Caco-2 (cell line): ENCODE data around the gene WFIKKN1. TPM values are rescaled to one million over a fixed set of nuclear protein-coding genes. Genes with fewer than 3 reads are reported as not detected.
A peak's percentile ranks its signal among the peaks of the same experiment; 100 is the strongest.

ENCODE experiments used
- BruUV-seq: library from RNA; stranded (reverse); fragments of 400-500 nt; replicated peaks from 2 replicates; lab custom pipeline; 2021; lab: Mats Ljungman, UMichigan
- CTCF ChIA-PET: fragments of 300-600 bp; sonication (Branson Sonifier 250); formaldehyde crosslinking; loops from one replicate; lab custom pipeline; 2022; ENCODE audit warnings: antibody characterized with exemption; lab: Charles Lee
- POLR2A ChIA-PET: fragments of 300-600 bp; sonication (Branson Sonifier 250); formaldehyde crosslinking; loops from one replicate; lab custom pipeline; 2022; ENCODE audit warnings: antibody characterized with exemption; lab: Charles Lee
- DNase-seq, 2 experiments: peaks; one replicate each; pipeline versions ENCODE4 v3.0.0 to v3.0.0-alpha.2; 2020 to 2022
- H3K27me3 ChIP-seq: replicated peaks from 2 replicates; pipeline ENCODE4 v1.6.0; 2011; ENCODE audit warnings: low read length; ENCODE audit not compliant: control insufficient read depth, insufficient read depth
- H3K36me3 ChIP-seq: 2 replicates; pipeline ENCODE4 v1.5.1; 2011; ENCODE audit warnings: low read length; ENCODE audit not compliant: control insufficient read depth, insufficient read depth
- H3K4me1 ChIP-seq: fragments of 250-450 bp; sonication (Bioruptor Pico); 2 replicates; pipeline ENCODE4 v1.5.1; 2020; ENCODE audit warnings: mild to moderate bottlenecking
- H3K4me3 ChIP-seq: 2 replicates; pipeline ENCODE4 v1.5.1; 2011; ENCODE audit warnings: low read depth, mild to moderate bottlenecking, control low read depth, low read length
- H3K9me3 ChIP-seq: fragments of 250-450 bp; sonication (Bioruptor Pico); 2 replicates; pipeline ENCODE4 v1.5.1; 2020; ENCODE audit warnings: mild to moderate bottlenecking, moderate library complexity
- H3K27ac Mint-ChIP-seq: one replicate; pipeline ENCODE4 v1.8.0; 2022; ENCODE audit warnings: mixed read lengths; ENCODE audit not compliant: unreplicated experiment
- H3K27me3 Mint-ChIP-seq: one replicate; pipeline ENCODE4 v1.8.0; 2022; ENCODE audit warnings: mixed read lengths; ENCODE audit not compliant: insufficient read depth, unreplicated experiment
- H3K36me3 Mint-ChIP-seq: one replicate; pipeline ENCODE4 v1.8.0; 2022; ENCODE audit warnings: mild to moderate bottlenecking, mixed read lengths; ENCODE audit not compliant: insufficient read depth, unreplicated experiment
- H3K4me1 Mint-ChIP-seq: one replicate; pipeline ENCODE4 v1.8.0; 2022; ENCODE audit warnings: low read depth, mixed read lengths; ENCODE audit not compliant: unreplicated experiment
- H3K4me3 Mint-ChIP-seq: one replicate; pipeline ENCODE4 v1.8.0; 2022; ENCODE audit warnings: mild to moderate bottlenecking, moderate library complexity, mixed read lengths; ENCODE audit not compliant: unreplicated experiment
- H3K9me3 Mint-ChIP-seq: one replicate; pipeline ENCODE4 v1.8.0; 2022; ENCODE audit warnings: mixed read lengths; ENCODE audit not compliant: unreplicated experiment
- CTCF ChIP-seq, 2 experiments: fragments of 200-600 bp in 1 of 2; IDR thresholded peaks; 1 replicate in 1 of 2; 2 replicates in 1 of 2; pipeline versions ENCODE4 v1.5.1 to v1.8.0; 2011 to 2022; ENCODE audit warnings: antibody characterized with exemption in 1 of 2, control low read depth in 1 of 2, inconsistent platforms in 1 of 2, low read depth in 1 of 2, low read length in 1 of 2, mild to moderate bottlenecking in 1 of 2, moderate library complexity in 1 of 2; ENCODE audit not compliant: insufficient read depth in 1 of 2, severe bottlenecking in 1 of 2, unreplicated experiment in 1 of 2
- intact Hi-C: fragments of 100-400 bp; cut with micrococcal nuclease; formaldehyde crosslinking; loops from one replicate; pipeline ENCODE4 v1.10.0; 2022; ENCODE audit not compliant: unreplicated experiment
- total RNA-seq: library from RNA; stranded (reverse); gene quantifications from 2 replicates; pipeline ENCODE4 v1.2.3, GENCODE V29; 2022

WFIKKN1 gene
- total RNA-seq, 1 experiment from 2014 or later, result 0.54 TPM

GRCh38 chr16:640614-641013 lies 9.8 kb downstream of the WFIKKN1 start:
- intact Hi-C loops, result no loop called here
- Histone ChIP-seq H3K9me3 (no peaks in the 10 kb centered on the region), H3K4me3 (peak overlapping the region; percentile 85), H3K4me1 (peaks cover 8% of the 10 kb centered on the region), H3K27me3 (no peaks in the 10 kb centered on the region), H3K36me3 (no peaks in the 10 kb centered on the region)
- no peak for DNase-seq
- Mint-ChIP-seq H3K36me3 (peaks cover 24% of the 10 kb centered on the region), H3K27ac (no peak overlapping the region), H3K27me3 (no peaks in the 10 kb centered on the region), H3K4me3 (peak overlapping the region; percentile 47), H3K4me1 (no peaks in the 10 kb centered on the region), H3K9me3 (no peaks in the 10 kb centered on the region)
- no TSS peak for BruUV-seq
- CTCF ChIA-PET, result no interaction called here
- POLR2A ChIA-PET, result no interaction called here
- TF ChIP-seq CTCF (IDR thresholded peaks at IDR 0.05; ENCODE audit: insufficient read depth in 1 of 2, low read depth in 1 of 2, low read length in 1 of 2, severe bottlenecking in 1 of 2, unreplicated experiment in 1 of 2), result no peak

GRCh38 chr16:641326-642188 lies 10.8 kb downstream of the WFIKKN1 start, which contains the start of gene MCRIP2:
Gene MCRIP2, plus strand, starts transcription at chr16:641828. Its CDS starts 164 bp downstream, at chr16:641992.
- H3K36me3 ChIP-seq, result no peaks in the 10 kb centered on the region
- no peak for TF ChIP-seq CTCF (IDR thresholded peaks at IDR 0.05; ENCODE audit: insufficient read depth in 1 of 2, low read depth in 1 of 2, low read length in 1 of 2, severe bottlenecking in 1 of 2, unreplicated experiment in 1 of 2)
- CTCF ChIA-PET, result interaction anchor here (0.6 kb wide), 1 partner anchor 48 kb away, joined by 3 read pairs; no protein-coding TSS in a partner anchor
- Mint-ChIP-seq H3K27me3 (no peaks in the 10 kb centered on the region), H3K9me3 (no peaks in the 10 kb centered on the region), H3K36me3 (peaks cover 22% of the 10 kb centered on the region), H3K27ac (no peak within 1 kb of the TSS), H3K4me1 (no peaks in the 10 kb centered on the region), H3K4me3 (peak within 1 kb of the TSS; percentile 75)
- DNase-seq, result peak; percentile 87 to 92
- no TSS peak for BruUV-seq
- H3K27me3 ChIP-seq, result no peaks in the 10 kb centered on the region
- intact Hi-C loops, result no loop called here
- H3K4me1 ChIP-seq, result peaks cover 8% of the 10 kb centered on the region
- H3K9me3 ChIP-seq, result no peaks in the 10 kb centered on the region
- POLR2A ChIA-PET, result no interaction called here
- H3K4me3 ChIP-seq, result peak within 1 kb of the TSS; percentile 85

- Histone ChIP-seq H3K4me3 (peak overlapping the region; percentile 85), H3K9me3 (no peaks in the 10 kb centered on the region), H3K27me3 (no peaks in the 10 kb centered on the region), H3K4me1 (peaks cover 6% of the 10 kb centered on the region), H3K36me3 (no peaks in the 10 kb centered on the region)
- TSS peak; percentile 27 for BruUV-seq
- POLR2A ChIA-PET, result no interaction called here
- CTCF ChIA-PET, result no interaction called here
- H3K9me3 Mint-ChIP-seq, result no peaks in the 10 kb centered on the region
- intact Hi-C loops, result no loop called here
- H3K36me3 Mint-ChIP-seq, result peaks cover 18% of the 10 kb centered on the region
- no peaks in the 10 kb centered on the region for H3K4me1 Mint-ChIP-seq
- no peaks in the 10 kb centered on the region for H3K27me3 Mint-ChIP-seq
- peak overlapping the region; percentile 75 for H3K4me3 Mint-ChIP-seq
- TF ChIP-seq CTCF (IDR thresholded peaks at IDR 0.05; ENCODE audit: insufficient read depth in 1 of 2, low read depth in 1 of 2, low read length in 1 of 2, severe bottlenecking in 1 of 2, unreplicated experiment in 1 of 2), result no peak
- peak; percentile 72 to 77 for DNase-seq
- no peak overlapping the region for H3K27ac Mint-ChIP-seq
Measured at GRCh38 chr16:642189-643049, 11.6 kb downstream of the WFIKKN1 start.
